GM18498 (cell line): ENCODE data around the gene FN3KRP.

Experiments used
- ATAC-seq: cut with Tn5 transposase; IDR thresholded peaks from one replicate; pipeline ENCODE4 v1.9.1; 2021; ENCODE audit warnings: mild to moderate bottlenecking, moderate library complexity; ENCODE audit not compliant: unreplicated experiment

Gene FN3KRP

GRCh38 chr17:82703935-82704865, 12.3 kb upstream of the FN3KRP start:
- no peak for ATAC-seq

- no peak for ATAC-seq
Observed at GRCh38 chr17:82704886-82705285, 11.6 kb upstream of the FN3KRP start.

- no peak for ATAC-seq
Observed at GRCh38 chr17:82705756-82706155, 10.8 kb upstream of the FN3KRP start.

- no peak for ATAC-seq
Observed at GRCh38 chr17:82709024-82709675, 7.4 kb upstream of the FN3KRP start.

- ATAC-seq = no peak
Observed at GRCh38 chr17:82709676-82710498, 6.6 kb upstream of the FN3KRP start.

GRCh38 chr17:82710499-82711232, 5.8 kb upstream of the FN3KRP start:
- ATAC-seq = no peak

- ATAC-seq = no peak
Observed at GRCh38 chr17:82713071-82713723, 3.3 kb upstream of the FN3KRP start.

GRCh38 chr17:82718986-82719685, 2.6 kb downstream of the FN3KRP start:
- ATAC-seq = no peak

GRCh38 chr17:82720204-82720603, 3.7 kb downstream of the FN3KRP start:
- no peak for ATAC-seq

- no peak for ATAC-seq
Observed at GRCh38 chr17:82722341-82723013, 6.0 kb downstream of the FN3KRP start.

- ATAC-seq = no peak
Observed at GRCh38 chr17:82723169-82723807, 6.8 kb downstream of the FN3KRP start.

- no peak for ATAC-seq
Observed at GRCh38 chr17:82726427-82726826, 9.9 kb downstream of the FN3KRP start.

- no peak for ATAC-seq
Observed at GRCh38 chr17:82729479-82730260, 13.2 kb downstream of the FN3KRP start.

GRCh38 chr17:82732118-82732743, 15.7 kb downstream of the FN3KRP start:
- no peak for ATAC-seq

GRCh38 chr17:82734987-82735866, 18.7 kb downstream of the FN3KRP start, which contains the start of gene FN3K:
FN3K (plus strand) TSS chr17:82735615; CDS start chr17:82735637, 22 bp downstream.
- no peak for ATAC-seq

GRCh38 chr17:82736511-82737185, 20.1 kb downstream of the FN3KRP start:
- ATAC-seq = no peak
